Measurements from ENCODE around the gene LCP2.

The LCP2 gene

DNA sequence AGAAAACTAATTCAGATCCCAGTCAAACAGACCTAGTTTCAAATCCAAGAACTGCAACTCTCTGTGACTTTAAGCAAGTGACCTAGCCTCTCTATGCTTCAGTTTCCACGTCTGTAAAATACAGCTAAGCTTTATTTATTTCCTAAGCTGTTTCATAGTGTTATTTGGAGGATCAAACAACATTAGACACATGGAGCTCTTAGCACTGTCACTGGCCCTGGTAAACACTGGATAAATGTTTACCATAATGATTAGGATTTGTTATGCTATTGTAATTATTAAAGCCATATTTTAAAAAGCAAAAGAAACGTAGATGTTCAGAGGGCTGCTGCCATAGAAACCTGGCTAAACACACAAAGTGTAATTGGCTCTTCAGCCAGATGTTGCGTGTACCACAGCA, 91.4 kb downstream of the LCP2 start:
- no peak for DNase-seq

DNA sequence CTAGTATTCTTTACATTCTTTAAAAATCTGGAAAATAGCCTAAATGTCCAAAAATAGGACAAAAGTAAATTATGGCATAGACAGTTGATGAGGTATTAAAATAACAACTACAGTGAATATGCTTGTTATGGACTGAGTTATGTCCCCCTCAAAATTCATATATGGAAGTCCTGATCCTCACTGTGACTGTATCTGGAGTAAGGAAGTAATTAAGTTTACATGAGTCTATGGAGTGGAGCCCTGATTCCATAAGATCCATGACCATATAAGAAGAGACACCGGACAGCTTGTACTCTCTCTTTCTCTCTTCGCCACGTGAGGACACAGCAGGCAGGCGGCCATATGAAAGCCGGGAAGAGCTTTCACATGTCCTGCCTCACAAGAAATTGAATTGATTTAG, 93.4 kb downstream of the LCP2 start:
- DNase-seq: no peak

DNA sequence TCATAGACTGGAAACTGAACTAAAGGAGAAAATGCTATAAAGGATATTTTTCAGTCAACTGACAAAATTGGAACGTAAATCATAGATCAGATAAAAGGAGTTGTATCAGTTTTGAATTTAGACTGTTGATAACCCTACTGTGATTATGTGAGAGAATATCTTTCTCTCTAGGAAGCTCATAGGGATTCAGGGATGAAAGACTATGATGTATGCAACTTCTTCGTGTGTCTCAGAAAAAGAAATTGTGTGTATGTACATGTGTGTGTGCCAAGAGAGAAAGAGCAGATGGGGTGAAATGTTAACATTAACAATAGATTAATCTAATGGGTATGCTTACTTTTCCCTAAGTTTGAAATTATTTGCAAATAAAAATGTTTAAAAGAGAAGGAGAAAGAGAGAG, 95.5 kb downstream of the LCP2 start:
- DNase-seq: no peak

DNA sequence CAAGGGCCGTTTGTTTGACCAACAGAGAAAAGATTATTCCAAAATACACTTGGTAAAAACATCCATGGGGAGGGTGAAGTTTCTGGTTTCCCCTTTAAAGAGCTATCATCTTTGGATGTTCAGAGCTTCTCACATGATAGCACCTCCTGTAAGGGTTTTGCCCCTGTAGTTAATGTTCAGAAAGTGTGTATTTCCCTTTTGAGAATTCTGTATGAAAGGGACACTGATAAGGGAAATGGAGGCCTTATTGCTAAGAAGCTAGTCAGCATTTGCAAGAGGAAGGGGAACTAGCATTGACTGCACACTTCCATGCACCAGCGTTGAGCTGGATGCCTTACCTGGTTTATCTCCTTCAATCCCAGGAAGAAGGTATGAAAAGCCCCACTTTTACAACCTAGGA, 96.3 kb downstream of the LCP2 start:
- DNase-seq: no peak

DNA sequence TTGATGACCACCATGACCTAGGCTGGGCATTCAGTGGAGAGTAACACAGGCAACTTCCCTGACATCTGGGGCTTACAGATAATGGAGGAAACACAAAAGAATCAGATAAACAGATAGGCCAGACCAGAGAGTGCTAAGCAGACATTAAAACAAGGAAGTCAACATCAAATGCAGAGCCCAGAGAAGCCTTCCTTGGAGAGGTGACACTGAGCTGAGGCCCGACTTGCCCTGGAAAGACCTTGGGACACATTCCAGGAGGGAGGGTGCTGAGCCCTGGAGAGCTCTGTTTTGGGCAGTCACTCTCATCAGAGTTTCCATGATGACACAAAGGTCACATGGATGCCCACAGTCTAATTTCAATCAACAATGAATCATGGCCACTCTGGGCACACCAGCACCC, 96.7 kb downstream of the LCP2 start:
- DNase-seq: no peak
